ENCODE results near the gene GRM2.

GRM2 gene

GRCh38 chr3:51680663-51681230, 26.1 kb upstream of the GRM2 start:
- no peak for DNase-seq (ENCODE audit: low read depth)

GRCh38 chr3:51681453-51681852, 25.4 kb upstream of the GRM2 start:
- DNase-seq (ENCODE audit: low read depth): no peak

- DNase-seq (ENCODE audit: low read depth): peak; percentile 76
These were observed 24.8 kb upstream of the GRM2 start for GRCh38 chr3:51682079-51682478.

- DNase-seq (ENCODE audit: low read depth): no peak
These were observed 24.3 kb upstream of the GRM2 start for GRCh38 chr3:51682526-51682925.

- no peak for DNase-seq (ENCODE audit: low read depth)
These were observed 23.3 kb upstream of the GRM2 start for GRCh38 chr3:51683566-51683965.

GRCh38 chr3:51684971-51685751, 21.7 kb upstream of the GRM2 start:
- DNase-seq (ENCODE audit: low read depth): no peak

GRCh38 chr3:51686056-51686455, 20.8 kb upstream of the GRM2 start:
- no peak for DNase-seq (ENCODE audit: low read depth)

- no peak for DNase-seq (ENCODE audit: low read depth)
These were observed 20.2 kb upstream of the GRM2 start for GRCh38 chr3:51686512-51687215.

GRCh38 chr3:51687431-51688205, 19.2 kb upstream of the GRM2 start:
- no peak for DNase-seq (ENCODE audit: low read depth)

- DNase-seq (ENCODE audit: low read depth): no peak
These were observed 18.7 kb upstream of the GRM2 start for GRCh38 chr3:51688206-51688600.

- DNase-seq (ENCODE audit: low read depth): no peak
These were observed 15.8 kb upstream of the GRM2 start for GRCh38 chr3:51691021-51691420.

- no peak for DNase-seq (ENCODE audit: low read depth)
These were observed 14.9 kb upstream of the GRM2 start for GRCh38 chr3:51691949-51692348.

- no peak for DNase-seq (ENCODE audit: low read depth)
These were observed 13.9 kb upstream of the GRM2 start for GRCh38 chr3:51692980-51693395.

- DNase-seq (ENCODE audit: low read depth): no peak
These were observed 9.9 kb upstream of the GRM2 start for GRCh38 chr3:51696954-51697353.

- DNase-seq (ENCODE audit: low read depth): no peak
These were observed 8.7 kb upstream of the GRM2 start for GRCh38 chr3:51698209-51698608.

GRCh38 chr3:51700403-51700802, 6.5 kb upstream of the GRM2 start:
- no peak for DNase-seq (ENCODE audit: low read depth)

GRCh38 chr3:51702156-51702555, 4.7 kb upstream of the GRM2 start:
- no peak for DNase-seq (ENCODE audit: low read depth)

- DNase-seq (ENCODE audit: low read depth): no peak
These were observed 3.7 kb upstream of the GRM2 start for GRCh38 chr3:51703068-51703760.

- no peak for DNase-seq (ENCODE audit: low read depth)
These were observed 2.9 kb upstream of the GRM2 start for GRCh38 chr3:51703761-51704510.

- no peak for DNase-seq (ENCODE audit: low read depth)
These were observed 2.3 kb upstream of the GRM2 start for GRCh38 chr3:51704511-51704950.

Data from HS-5 (cell line).